Epithelial cell of esophagus (primary cell): Measurements from ENCODE around the gene MEAF6.

Experiments used
- DNase-seq: peaks from one replicate; pipeline ENCODE4 v3.0.0; 2010; ENCODE audit warnings: low read depth
- H3K4me3 ChIP-seq: 2 replicates; pipeline ENCODE4 v1.5.1; 2011; ENCODE audit warnings: mild to moderate bottlenecking, low read length, control low read depth
- TF ChIP-seq, protein P1 (sequence below): IDR thresholded peaks from 2 replicates; pipeline ENCODE4 v1.5.1; 2011; ENCODE audit warnings: low read depth, mild to moderate bottlenecking, low read length, control low read depth, inconsistent platforms; ENCODE audit not compliant: insufficient read depth; ENCODE audit errors: missing control alignments

Gene MEAF6

DNA sequence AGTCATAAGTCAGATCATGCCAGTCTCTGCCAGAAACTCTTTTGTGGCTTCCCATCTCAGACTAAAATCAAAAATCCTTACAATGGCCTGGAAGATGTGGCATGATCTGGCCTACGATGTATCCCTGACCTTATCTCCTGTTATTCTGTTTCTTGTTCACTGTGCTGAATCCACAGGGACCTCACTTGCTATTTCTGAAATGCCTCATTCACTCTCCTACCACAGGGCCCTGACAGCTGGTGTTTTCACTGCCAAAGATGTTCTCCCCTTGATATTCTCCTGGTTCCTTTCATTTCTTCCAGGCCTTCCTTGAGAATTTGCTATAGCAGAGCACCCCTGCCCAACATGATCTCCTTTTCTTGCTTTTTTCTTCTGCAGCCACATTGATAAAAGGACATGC is 43.8 kb upstream of the MEAF6 start:
- no peak for DNase-seq
- H3K4me3 ChIP-seq, result no peak overlapping the region
- TF ChIP-seq, protein P1, sequence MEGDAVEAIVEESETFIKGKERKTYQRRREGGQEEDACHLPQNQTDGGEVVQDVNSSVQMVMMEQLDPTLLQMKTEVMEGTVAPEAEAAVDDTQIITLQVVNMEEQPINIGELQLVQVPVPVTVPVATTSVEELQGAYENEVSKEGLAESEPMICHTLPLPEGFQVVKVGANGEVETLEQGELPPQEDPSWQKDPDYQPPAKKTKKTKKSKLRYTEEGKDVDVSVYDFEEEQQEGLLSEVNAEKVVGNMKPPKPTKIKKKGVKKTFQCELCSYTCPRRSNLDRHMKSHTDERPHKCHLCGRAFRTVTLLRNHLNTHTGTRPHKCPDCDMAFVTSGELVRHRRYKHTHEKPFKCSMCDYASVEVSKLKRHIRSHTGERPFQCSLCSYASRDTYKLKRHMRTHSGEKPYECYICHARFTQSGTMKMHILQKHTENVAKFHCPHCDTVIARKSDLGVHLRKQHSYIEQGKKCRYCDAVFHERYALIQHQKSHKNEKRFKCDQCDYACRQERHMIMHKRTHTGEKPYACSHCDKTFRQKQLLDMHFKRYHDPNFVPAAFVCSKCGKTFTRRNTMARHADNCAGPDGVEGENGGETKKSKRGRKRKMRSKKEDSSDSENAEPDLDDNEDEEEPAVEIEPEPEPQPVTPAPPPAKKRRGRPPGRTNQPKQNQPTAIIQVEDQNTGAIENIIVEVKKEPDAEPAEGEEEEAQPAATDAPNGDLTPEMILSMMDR, result no peak

DNA sequence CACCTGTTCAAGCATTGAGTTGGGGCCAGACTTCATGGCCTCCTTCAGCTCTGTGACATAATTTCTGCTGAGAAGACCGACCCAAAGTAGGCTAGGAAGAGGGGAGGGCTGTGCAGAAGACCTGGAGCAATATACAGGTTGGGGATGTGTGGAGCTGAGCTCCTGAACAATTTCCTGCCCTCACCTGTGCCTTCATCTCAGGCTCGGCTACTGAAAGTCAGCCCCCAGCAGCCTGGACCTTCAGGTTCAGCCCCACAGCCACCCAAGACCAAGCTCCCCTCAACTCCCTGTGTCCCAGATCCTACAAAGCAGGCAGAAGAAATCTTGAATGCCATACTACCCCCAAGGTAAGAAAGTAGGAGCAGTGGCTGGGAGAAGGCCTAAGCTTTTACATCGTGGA is 42.8 kb upstream of the MEAF6 start:
- TF ChIP-seq, protein P1, result no peak
- no peak for DNase-seq
- H3K4me3 ChIP-seq, result no peak overlapping the region

DNA sequence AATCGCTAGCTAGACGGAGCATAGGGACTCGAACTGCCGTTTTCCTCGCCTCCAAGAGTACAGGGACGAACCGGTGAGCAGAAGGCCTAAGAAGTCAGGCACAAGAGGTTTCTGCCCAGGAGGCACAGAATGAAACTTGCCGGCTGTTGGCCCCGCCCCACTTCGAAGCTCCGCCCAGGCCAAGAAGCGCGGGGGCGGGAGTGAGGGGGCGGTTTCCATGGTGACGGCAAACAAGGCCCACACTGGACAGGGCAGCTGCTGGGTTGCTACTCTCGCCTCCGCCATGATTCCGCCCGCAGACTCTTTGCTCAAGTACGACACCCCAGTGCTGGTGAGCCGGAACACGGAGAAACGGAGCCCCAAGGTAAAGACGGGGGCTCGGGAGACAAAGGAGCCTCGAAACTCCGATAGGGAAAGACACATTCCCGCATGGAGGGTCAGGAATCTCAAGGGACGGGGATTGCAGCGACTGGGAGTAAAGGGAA is 42.2 kb upstream of the MEAF6 start, which contains the start of gene DNALI1:
DNALI1 (plus strand) TSS at position 229 of the 485 bp plus-strand sequence; CDS start at position 284, 55 bp downstream.
- peak within 1 kb of the TSS; percentile 9 for H3K4me3 ChIP-seq
- TF ChIP-seq, protein P1, result no peak
- DNase-seq, result peak; percentile 76

DNA sequence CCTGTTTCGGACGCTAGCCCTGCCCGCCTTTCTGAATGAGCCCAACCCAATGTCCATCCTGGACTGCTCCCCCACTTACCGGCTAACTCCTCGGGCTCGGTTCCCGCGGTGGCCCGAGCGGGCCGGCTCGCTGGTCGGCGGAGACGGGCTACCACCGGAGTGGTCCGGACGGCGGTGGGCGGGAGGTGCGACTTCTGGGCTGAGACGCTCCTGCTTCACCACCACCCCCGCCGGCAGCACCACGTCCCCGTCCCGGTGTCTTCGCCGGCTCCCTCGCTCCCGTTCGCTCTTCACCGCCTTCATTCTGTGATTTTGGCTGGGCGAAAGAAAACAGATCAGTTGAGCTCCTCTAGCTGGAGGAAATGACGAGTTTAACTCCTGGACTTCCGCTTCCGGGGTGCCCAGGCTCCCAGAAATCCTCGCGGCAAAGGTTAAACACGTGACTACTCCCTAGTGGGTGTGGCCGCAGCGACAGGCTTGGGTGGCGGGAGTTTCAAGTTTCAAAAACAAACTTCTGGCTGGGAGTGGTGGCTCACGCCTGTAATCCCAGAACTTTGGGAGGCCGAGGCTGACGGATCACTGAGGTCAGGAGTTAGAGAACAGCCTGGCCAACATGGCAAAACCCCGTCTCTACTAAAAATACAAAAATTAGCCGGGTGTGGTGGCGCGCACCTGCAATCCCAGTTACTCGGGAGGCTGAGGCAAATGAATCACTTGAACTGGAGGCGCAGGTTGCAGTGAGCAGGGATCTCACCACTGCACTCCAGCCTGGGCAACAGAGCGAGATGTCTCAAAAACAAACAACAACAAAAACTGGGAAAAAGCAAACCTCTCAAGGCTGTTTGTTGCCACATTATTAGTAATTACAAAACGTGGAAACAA is 39.6 kb upstream of the MEAF6 start, which contains the start of gene SNIP1:
SNIP1 (minus strand) TSS at position 367 of the 882 bp plus-strand sequence; CDS start at position 303, 64 bp downstream.
- DNase-seq, result peak; percentile 94
- H3K4me3 ChIP-seq, result peak within 1 kb of the TSS; percentile 100
- TF ChIP-seq, protein P1, result no peak

DNA sequence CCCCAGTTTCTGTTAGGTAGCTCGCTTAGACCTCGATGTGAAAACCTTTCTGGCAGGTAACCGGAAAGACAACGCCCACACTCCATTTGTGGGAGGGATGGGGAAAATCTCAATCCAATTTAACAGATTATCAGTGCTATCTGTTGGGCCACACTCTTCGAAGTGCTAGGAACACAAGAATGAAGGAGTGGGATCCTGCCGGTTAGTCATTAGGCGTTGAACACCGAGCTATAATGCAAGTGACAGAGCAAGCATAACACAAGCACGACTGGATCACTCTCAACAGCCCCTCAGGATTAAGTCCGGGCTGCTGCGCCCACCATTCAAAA is 39.0 kb upstream of the MEAF6 start:
- TF ChIP-seq, protein P1, result no peak
- no peak for DNase-seq
- H3K4me3 ChIP-seq, result peak overlapping the region; percentile 100

DNA sequence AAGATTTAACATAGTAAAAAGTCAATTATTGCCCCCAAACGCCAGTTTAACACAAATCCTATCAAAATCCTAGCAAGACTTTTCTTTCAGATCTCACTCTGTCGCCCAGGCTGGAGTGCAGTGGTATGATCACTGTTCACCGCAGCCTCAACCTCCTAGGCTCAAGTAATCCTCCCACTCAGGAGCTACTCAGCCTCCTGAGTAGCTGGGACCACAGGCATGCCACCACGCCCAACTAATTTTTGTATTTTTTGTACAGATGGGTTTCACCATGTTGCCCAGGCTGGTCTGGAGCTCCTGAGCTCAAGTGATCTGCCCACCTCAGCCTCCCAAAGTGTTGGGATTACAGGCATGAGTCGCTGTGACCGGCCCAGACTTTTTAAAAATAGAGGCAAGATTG is 34.8 kb upstream of the MEAF6 start:
- TF ChIP-seq, protein P1, result no peak
- no peak for DNase-seq
- no peak overlapping the region for H3K4me3 ChIP-seq
